NCI-H524 treated with DMSO at 0.1 percent for 48 hours (cell line): ENCODE data around the gene NEURL2.
"Not testable (repeated sequence)": the region's sequence is repeated elsewhere in the genome, so short reads cannot be mapped to it uniquely, and the experiment has no call there.

ENCODE experiments used
- DNase-seq: peaks from one replicate; lab custom pipeline; 2025; lab: John Stamatoyannopoulos, UW

NEURL2 gene

DNA sequence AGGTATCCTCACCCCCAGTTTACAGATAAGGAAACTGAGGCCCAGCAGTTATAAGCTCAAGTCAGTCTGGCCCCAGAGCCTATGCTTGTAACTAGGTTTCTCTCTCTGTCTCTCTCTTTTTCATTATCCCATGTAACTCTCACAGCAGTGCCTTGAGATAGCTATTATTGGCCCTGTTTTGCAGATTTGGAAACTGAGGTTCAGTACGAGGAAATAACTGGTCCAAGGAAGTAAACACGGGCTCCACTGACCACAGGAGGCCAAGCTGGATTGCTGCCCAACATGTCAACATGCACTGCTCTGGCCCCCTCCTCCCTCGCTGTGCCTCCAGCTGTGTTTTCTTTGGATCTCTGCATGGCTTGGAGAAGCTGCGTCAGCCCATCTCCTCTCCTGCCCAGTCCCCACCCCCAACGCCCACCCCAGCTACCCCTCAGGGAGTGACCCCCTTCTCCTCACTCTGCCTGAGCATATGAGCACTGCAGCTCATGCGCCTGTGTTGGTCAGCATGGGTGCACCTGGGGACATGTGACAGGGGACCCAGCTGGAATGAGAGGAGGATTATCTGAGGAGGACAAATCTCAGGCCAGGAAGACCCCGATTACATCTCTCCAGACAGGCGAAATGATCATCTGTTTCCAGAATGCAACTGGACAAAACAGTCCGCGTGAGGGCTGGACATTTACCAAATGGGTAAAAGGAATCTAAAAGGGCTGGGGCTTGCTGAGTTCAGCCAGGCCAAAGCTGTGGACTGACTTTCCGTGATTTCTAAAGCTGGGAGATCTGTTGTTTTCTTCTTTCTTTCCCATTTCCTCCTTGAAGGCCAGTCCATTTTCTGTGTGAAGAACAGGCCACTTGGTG is 28.8 kb upstream of the NEURL2 start:
- no peak for DNase-seq

GRCh38 chr20:45918779-45919537 is 27.9 kb upstream of the NEURL2 start:
- no peak for DNase-seq

DNA sequence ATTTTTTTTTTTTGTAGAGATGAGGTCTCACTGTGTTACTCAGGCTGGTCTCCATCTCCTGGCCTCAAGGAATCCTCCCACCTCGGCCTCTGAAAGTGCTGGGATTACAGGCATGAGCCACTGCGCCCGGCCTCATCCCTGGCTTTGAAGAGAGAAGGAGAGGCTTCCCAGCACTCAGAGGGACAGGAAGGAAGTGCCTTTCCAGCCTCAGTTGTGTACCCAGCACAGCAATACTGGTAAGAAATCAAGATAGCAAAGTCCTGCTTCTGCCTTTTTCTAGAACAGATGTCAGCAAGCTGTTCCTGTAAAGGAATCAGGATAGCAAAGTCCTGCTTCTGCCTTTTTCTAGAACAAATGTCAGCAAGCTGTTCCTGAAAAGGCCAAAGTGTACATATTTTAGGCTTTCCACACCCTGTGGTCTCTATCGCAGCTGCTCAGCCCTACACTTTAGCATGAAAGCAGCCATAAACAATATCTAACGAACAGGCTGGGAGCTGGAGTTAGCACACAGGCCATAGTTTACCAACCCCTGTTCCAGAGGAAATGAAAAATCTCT is 27.3 kb upstream of the NEURL2 start:
- no peak for DNase-seq

GRCh38 chr20:45917790-45918141 is 26.8 kb upstream of the NEURL2 start:
- DNase-seq, result peak; percentile 85

- no peak for DNase-seq
These were observed 22.1 kb upstream of the NEURL2 start for GRCh38 chr20:45913116-45913515.

GRCh38 chr20:45912344-45912682 is 21.3 kb upstream of the NEURL2 start:
- no peak for DNase-seq

GRCh38 chr20:45911486-45912343 is 20.7 kb upstream of the NEURL2 start, which contains the start of gene PLTP:
PLTP (minus strand) TSS chr20:45912155; CDS start chr20:45911452, 703 bp downstream.
- DNase-seq, result no peak

DNA sequence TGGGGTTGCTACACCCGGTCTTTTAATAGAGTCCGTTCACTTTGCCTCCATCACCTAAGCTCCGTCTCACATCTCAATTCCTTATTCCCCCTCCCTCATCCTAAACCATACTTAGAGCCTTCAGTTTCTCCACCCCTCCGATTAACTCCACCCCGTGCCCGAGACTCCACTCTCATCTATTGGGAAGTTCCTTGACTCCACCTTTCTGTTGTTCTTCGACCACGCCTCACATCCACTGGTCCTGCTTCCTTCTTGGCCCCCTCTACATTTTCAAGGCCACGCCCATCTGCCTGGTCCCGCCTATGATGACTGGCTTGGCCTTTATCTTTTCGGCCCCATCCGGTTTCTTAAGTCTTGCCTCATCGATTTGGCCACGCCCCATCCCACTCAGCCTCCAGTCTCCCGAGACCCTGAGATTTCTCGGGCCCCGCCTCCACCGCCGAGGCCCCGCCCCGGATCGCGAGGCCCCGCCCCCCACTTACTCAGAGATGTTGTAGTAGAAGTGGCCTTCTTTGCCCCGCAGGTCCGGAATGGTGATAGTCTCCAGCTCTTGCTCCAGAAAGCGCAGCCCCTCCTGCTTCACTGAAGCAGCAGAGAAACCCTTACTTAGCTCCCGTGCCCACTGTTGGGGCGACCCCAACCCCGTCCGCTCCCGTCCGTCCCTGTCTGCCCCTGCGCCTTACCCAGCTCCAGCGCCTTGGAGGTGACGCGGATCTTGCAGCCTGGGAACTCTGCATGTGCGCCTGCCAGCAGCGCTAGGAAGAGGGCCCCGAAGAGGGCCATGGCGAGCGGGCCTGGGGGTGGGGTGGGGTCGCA is 19.9 kb upstream of the NEURL2 start:
- DNase-seq, result no peak

GRCh38 chr20:45909817-45910669 is 19.0 kb upstream of the NEURL2 start:
- no peak for DNase-seq

- no peak for DNase-seq
These were observed 18.4 kb upstream of the NEURL2 start for GRCh38 chr20:45909336-45909808.

- DNase-seq, result no peak
These were observed 17.1 kb upstream of the NEURL2 start for GRCh38 chr20:45908084-45908483.

DNA sequence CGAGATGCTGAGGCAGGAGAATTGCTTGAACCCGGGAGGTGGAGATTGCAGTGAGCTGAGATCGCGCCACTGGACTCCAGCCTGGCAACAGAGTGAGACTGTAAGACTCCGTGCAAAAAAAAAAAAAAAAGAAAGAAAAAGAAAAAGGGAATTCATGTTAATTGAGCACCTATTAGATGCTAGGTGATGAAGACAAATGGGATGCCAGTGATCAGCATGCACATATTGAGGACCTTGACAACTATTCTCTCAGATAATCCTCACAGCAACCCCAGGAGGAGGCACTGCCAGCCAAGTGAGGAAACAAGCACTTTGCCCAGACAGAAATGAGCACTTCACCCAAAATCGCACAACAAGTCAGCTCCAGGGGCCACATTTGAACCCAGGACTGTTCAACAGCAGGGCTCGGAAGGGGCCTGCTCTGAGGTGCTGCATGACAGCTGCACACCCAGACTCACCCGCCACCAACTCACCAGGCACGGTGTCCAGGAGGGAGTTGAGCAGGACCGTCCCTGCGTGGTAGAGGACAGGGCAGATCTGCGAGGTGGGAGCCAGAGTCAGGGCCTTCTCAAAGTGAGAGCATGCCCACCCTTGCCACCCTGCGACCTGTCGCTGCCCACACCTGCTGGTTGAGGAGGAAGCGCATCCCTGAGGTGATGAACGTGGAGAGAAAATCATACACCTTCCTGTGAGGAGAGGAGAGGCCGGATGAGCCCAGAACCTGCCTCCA is 16.4 kb upstream of the NEURL2 start:
- DNase-seq, result no peak

GRCh38 chr20:45905505-45906079 is 14.6 kb upstream of the NEURL2 start:
- no peak for DNase-seq

DNA sequence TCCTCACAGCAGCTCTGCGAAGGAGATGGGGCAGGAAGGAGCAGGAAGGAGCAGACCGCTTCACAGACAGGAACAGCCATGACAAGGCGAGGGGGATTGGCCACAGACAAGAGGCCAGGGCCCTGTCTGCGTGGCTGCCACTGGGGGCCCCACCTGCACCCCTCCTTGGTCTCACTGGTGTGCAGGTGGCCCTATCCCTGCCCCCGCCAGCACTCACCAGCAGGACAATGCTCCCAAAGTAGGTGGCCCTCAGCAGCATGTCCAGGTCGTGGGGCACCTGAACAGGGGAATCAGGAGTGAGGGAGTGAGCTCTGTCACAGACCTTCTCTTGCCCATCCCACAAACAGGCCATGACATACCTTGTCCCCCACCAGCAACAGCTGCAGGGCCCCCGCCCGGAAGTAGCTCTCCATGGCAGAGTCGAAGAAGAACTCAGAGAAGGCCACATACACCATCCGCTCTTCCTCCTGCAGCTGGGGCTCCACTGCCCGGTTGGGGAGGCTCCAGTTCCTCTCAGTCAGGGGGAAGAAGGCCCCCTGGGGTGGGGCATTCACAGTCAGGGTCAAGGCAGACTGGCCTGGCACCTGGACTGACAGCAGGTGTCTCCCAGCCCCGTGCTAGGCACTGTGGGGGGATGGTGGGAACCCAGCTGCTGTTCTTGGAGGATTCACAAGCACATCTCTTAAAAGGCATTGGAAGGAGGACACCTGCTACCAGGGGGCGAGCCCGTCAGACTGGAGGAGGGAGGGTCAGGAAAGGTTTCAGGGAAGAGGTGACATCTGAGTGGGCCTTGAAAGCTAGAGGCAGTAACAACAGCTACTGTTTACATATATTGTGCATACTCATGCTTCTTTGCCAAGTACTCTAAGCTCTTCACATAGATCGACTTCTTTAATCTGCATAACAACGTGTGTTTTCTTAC is 13.8 kb upstream of the NEURL2 start:
- DNase-seq, result no peak

DNA sequence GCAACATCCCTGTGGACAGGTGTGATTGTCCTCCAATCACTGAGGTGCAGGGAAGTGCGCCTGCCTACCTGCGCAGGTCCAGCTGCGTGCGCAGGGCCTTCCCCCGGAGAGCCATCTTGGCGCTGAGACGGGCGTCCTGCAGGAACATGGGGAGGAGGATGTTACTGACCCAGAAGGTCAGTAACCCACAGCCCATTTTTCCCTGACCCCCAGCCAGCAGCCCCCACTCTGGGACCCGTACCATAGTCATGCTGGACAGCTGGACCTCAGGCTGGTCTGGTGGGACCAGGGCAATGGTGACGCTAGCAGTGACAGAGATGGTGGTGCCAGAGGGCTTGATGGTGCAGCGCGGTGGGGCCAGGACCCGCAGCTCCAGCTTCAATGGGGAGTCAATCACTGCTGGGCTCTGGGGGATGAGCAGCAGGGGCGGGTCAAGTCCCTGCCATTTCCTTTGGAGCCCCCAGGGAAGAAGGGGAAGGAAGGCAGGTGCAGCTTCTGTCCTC is 11.2 kb upstream of the NEURL2 start:
- DNase-seq, result no peak

GRCh38 chr20:45901332-45901731 is 10.3 kb upstream of the NEURL2 start:
- DNase-seq, result not testable (repeated sequence)

GRCh38 chr20:45899046-45899835 is 8.2 kb upstream of the NEURL2 start:
- no peak for DNase-seq
